Gastrocnemius medialis (tissue), 4 donors: Measurements from ENCODE around the gene TEK.

Source experiments
- CTCF ChIP-seq, 5 experiments: fragments of 450-650 bp in 3 of 5; fragments of 200-600 bp in 2 of 5; sonication (generic) in 2 of 5; IDR thresholded peaks in 4 of 5; conservative IDR thresholded peaks in 1 of 5; 1 replicate in 4 of 5; 2 replicates in 1 of 5; pipeline ENCODE4 v1.5.1; 2016 to 2019; ENCODE audit warnings: antibody characterized with exemption in 5 of 5, mild to moderate bottlenecking in 3 of 5, moderate library complexity in 3 of 5
- POLR2A ChIP-seq, 2 donors: fragments of 450-650 bp; IDR thresholded peaks; one replicate each; pipeline ENCODE4 v1.6.1; 2017; ENCODE audit warnings: antibody characterized with exemption in 2 of 2, mild to moderate bottlenecking in 2 of 2, moderate library complexity in 2 of 2

DNA sequence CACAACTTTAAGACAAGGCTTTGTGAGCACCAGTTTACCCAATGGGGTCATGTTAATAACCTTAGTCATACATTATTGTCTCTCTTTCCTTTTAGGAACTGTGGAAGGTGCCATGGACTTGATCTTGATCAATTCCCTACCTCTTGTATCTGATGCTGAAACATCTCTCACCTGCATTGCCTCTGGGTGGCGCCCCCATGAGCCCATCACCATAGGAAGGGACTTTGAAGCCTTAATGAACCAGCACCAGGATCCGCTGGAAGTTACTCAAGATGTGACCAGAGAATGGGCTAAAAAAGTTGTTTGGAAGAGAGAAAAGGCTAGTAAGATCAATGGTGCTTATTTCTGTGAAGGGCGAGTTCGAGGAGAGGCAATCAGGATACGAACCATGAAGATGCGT lies 48.7 kb downstream of the TEK start:
- TF ChIP-seq CTCF (IDR thresholded peaks at IDR 0.05 in 4 of 5, conservative IDR thresholded peaks at IDR 0.05 in 1 of 5) = no peak
- no peak for TF ChIP-seq POLR2A (IDR thresholded peaks at IDR 0.05)
